Progenitor cell of endocrine pancreas (in vitro differentiated cells): ENCODE results near the gene SETSIP. TPM values are rescaled to one million over a fixed set of nuclear protein-coding genes. Genes with fewer than 3 reads are reported as not detected.
"Not testable (repeated sequence)": the region's sequence is repeated elsewhere in the genome, so short reads cannot be mapped to it uniquely, and the experiment has no call there.

ENCODE experiments used
- DNase-seq: peaks from one replicate; pipeline ENCODE4 v3.0.0; 2021; ENCODE audit warnings: low spot score; ENCODE audit not compliant: unreplicated experiment
- H3K27ac Mint-ChIP-seq: 2 replicates; pipeline ENCODE4 v1.8.0; 2021; ENCODE audit warnings: mild to moderate bottlenecking, moderate library complexity, mixed read lengths
- H3K27me3 Mint-ChIP-seq: 2 replicates; pipeline ENCODE4 v1.8.0; 2021; ENCODE audit warnings: mixed read lengths
- H3K36me3 Mint-ChIP-seq: 2 replicates; pipeline ENCODE4 v1.8.0; 2022; ENCODE audit warnings: mixed read lengths; ENCODE audit not compliant: insufficient read depth
- H3K4me1 Mint-ChIP-seq: 2 replicates; pipeline ENCODE4 v1.8.0; 2021; ENCODE audit warnings: low read depth, mixed read lengths
- H3K4me3 Mint-ChIP-seq: 2 replicates; pipeline ENCODE4 v1.8.0; 2021; ENCODE audit warnings: low read depth, mild to moderate bottlenecking, moderate library complexity, mixed read lengths
- H3K9me3 Mint-ChIP-seq: 2 replicates; pipeline ENCODE4 v1.8.0; 2021; ENCODE audit warnings: low read depth, mixed read lengths
- CTCF ChIP-seq: fragments of 200-600 bp; sonication (generic); IDR thresholded peaks from one replicate; pipeline ENCODE4 v1.5.0; 2021; ENCODE audit warnings: antibody characterized with exemption, mild to moderate bottlenecking; ENCODE audit not compliant: unreplicated experiment
- total RNA-seq: library from RNA; stranded (reverse); gene quantifications from 2 replicates; pipeline ENCODE4 v1.2.1, GENCODE V29; 2021

Gene SETSIP
- total RNA-seq, 1 donor from 2014 or later: not detected

GRCh38 chr1:92029241-92029922, 45.8 kb downstream of the SETSIP start:
- TF ChIP-seq CTCF: no peak
- DNase-seq: no peak
- H3K27ac Mint-ChIP-seq: peak overlapping the region; percentile 94
- peaks cover 16% of the 10 kb centered on the region for H3K27me3 Mint-ChIP-seq
- peaks cover 10% of the 10 kb centered on the region for H3K4me1 Mint-ChIP-seq
- H3K9me3 Mint-ChIP-seq: no peaks in the 10 kb centered on the region
- H3K4me3 Mint-ChIP-seq: peak overlapping the region; percentile 80
- H3K36me3 Mint-ChIP-seq: peaks cover 6% of the 10 kb centered on the region

- H3K4me3 Mint-ChIP-seq: no peak overlapping the region
- peaks cover 15% of the 10 kb centered on the region for H3K27me3 Mint-ChIP-seq
- peaks cover 12% of the 10 kb centered on the region for H3K9me3 Mint-ChIP-seq
- no peak for DNase-seq
- peaks cover 10% of the 10 kb centered on the region for H3K4me1 Mint-ChIP-seq
- peaks cover 8% of the 10 kb centered on the region for H3K36me3 Mint-ChIP-seq
- H3K27ac Mint-ChIP-seq: no peak overlapping the region
- no peak for TF ChIP-seq CTCF
Observed at GRCh38 chr1:92026806-92027205, 48.4 kb downstream of the SETSIP start.

- not testable (repeated sequence) for H3K36me3 Mint-ChIP-seq, DNase-seq, H3K4me3 Mint-ChIP-seq, H3K4me1 Mint-ChIP-seq, H3K27ac Mint-ChIP-seq
- Mint-ChIP-seq H3K9me3 (peaks cover 16% of the 10 kb centered on the region), H3K27me3 (peaks cover 12% of the 10 kb centered on the region)
Observed at GRCh38 chr1:92026042-92026441, 49.2 kb downstream of the SETSIP start.

Other genes starting within 250 kb of the SETSIP start
- gene TGFBR3, start 189.3 kb downstream of the SETSIP start, total RNA-seq: 4.9 and 6.6 TPM in 2 replicates
- not detected in 2 replicates for gene BRDT, start 126.0 kb downstream of the SETSIP start, total RNA-seq
- 0.65 and 0.95 TPM in 2 replicates for gene EPHX4, start 45.4 kb downstream of the SETSIP start, total RNA-seq
- gene BTBD8, start 4.9 kb upstream of the SETSIP start, total RNA-seq: 7.7 and 8.2 TPM in 2 replicates
- not detected in 2 replicates for gene C1orf146, start 142.5 kb upstream of the SETSIP start, total RNA-seq
- 18.2 and 19.6 TPM in 2 replicates for gene GLMN, start 223.6 kb upstream of the SETSIP start, total RNA-seq
- gene RPAP2, start 223.6 kb upstream of the SETSIP start, total RNA-seq: 40.7 and 40.8 TPM in 2 replicates